Mammary epithelial cell (primary cell): ENCODE results near the gene RPAP3.

Source experiments
- EZH2 ChIP-seq: IDR thresholded peaks from 2 replicates; pipeline ENCODE4 v1.6.1; 2012; ENCODE audit warnings: low read length, inconsistent platforms, borderline replicate concordance
- TF ChIP-seq, protein P1 (sequence below), 2 donors: IDR thresholded peaks in 1 of 2; conservative IDR thresholded peaks in 1 of 2; 2 replicates each; pipeline ENCODE4 v1.5.1; 2011 to 2012; ENCODE audit warnings: inconsistent platforms in 2 of 2, low read length in 2 of 2, mild to moderate bottlenecking in 2 of 2, control low read depth in 1 of 2, low read depth in 1 of 2; ENCODE audit not compliant: insufficient read depth in 1 of 2; ENCODE audit errors: extremely low read depth in 1 of 2

DNA sequence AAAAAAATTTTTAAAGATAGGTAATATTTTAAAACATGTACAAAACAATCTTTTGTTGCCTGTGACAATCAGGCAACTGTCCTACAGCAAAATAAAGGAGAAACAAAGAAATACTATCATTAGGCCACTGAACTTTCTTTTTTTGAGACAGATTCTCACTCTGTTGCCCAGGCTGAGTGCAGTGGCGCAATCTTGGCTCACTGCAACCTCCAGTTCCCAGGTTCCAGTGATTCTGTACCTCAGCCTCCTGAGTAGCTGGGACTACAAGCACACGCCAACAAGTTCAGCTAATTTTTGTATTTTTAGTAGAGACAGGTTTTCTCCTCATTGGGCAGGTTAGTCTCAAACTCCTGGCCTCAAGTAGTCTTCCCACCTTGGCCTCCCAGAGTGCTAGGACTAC, 16.6 kb downstream of the RPAP3 start:
- TF ChIP-seq, protein P1, sequence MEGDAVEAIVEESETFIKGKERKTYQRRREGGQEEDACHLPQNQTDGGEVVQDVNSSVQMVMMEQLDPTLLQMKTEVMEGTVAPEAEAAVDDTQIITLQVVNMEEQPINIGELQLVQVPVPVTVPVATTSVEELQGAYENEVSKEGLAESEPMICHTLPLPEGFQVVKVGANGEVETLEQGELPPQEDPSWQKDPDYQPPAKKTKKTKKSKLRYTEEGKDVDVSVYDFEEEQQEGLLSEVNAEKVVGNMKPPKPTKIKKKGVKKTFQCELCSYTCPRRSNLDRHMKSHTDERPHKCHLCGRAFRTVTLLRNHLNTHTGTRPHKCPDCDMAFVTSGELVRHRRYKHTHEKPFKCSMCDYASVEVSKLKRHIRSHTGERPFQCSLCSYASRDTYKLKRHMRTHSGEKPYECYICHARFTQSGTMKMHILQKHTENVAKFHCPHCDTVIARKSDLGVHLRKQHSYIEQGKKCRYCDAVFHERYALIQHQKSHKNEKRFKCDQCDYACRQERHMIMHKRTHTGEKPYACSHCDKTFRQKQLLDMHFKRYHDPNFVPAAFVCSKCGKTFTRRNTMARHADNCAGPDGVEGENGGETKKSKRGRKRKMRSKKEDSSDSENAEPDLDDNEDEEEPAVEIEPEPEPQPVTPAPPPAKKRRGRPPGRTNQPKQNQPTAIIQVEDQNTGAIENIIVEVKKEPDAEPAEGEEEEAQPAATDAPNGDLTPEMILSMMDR (conservative IDR thresholded peaks at IDR 0.05 in 1 of 2, IDR thresholded peaks at IDR 0.05 in 1 of 2; ENCODE audit: extremely low read depth in 1 of 2, insufficient read depth in 1 of 2, low read depth in 1 of 2, low read length in 2 of 2): no peak
- no peak for TF ChIP-seq EZH2
